ENCODE results near the gene KIF16B. TPM values are rescaled to one million over a fixed set of nuclear protein-coding genes. Genes with fewer than 3 reads are reported as not detected.

The KIF16B gene
- total and polyA plus RNA-seq, 2 donors (not counting 3 experiments of a cell fraction or from before 2014, with no cell fraction given): 2.9 to 8.8 TPM

- CTCF ChIA-PET: no interaction called here
- dilution Hi-C loops (cut with MboI; ENCODE audit: extremely low pct_ligation_motif_present, low sequenced_read_pairs): no loop called here
- no TSS peak for BruUV-seq (replicated peaks)
- no peak overlapping the region for H3K9ac ChIP-seq (replicated peaks; ENCODE audit: extremely low read depth, insufficient read depth, low read length)
- H3K4me3 ChIP-seq (replicated peaks in 1 of 3; ENCODE audit: insufficient read depth in 1 of 3, low read depth in 1 of 3, low read length in 3 of 3): no peak overlapping the region
- H3K4me2 ChIP-seq (ENCODE audit: insufficient read depth, low read length): no peak overlapping the region
- H4K20me1 ChIP-seq (replicated peaks; ENCODE audit: control insufficient read depth, extremely low read depth, insufficient read depth, low read length): no peaks in the 10 kb centered on the region
- no peak for FAIRE-seq
- no peaks in the 10 kb centered on the region for H3K9me1 ChIP-seq (replicated peaks; ENCODE audit: control insufficient read depth, extremely low read depth, insufficient read depth, low read length)
- no peak for DNase-seq (ENCODE audit: low read depth, low spot score)
- no peaks in the 10 kb centered on the region for H3K79me2 ChIP-seq (ENCODE audit: control insufficient read depth, insufficient read depth, low read length)
- H3K27ac ChIP-seq (ENCODE audit: insufficient read depth, low read depth, low read length): no peak overlapping the region
- intact Hi-C loops (cut with micrococcal nuclease): no loop called here
- H2AFZ ChIP-seq (ENCODE audit: low read depth, low read length): no peak overlapping the region
- no peaks in the 10 kb centered on the region for H3K36me3 ChIP-seq (ENCODE audit: control insufficient read depth in 2 of 2, extremely low read depth in 1 of 2, insufficient read depth in 2 of 2, low read length in 2 of 2)
- H3K27me3 ChIP-seq (ENCODE audit: control insufficient read depth in 2 of 2, insufficient read depth in 2 of 2, low read length in 2 of 2): no peaks in the 10 kb centered on the region
- H3K4me1 ChIP-seq (ENCODE audit: control insufficient read depth, extremely low read depth, insufficient read depth, low read length): no peaks in the 10 kb centered on the region
- POLR2A ChIA-PET: no interaction called here
- no peaks in the 10 kb centered on the region for H3K9me3 ChIP-seq (replicated peaks; ENCODE audit: control insufficient read depth, insufficient read depth, low read length)
- TF ChIP-seq POLR2AphosphoS5 (IDR thresholded peaks at IDR 0.05; ENCODE audit: insufficient read depth, low read depth, low read length) (no peak), EZH2 (IDR thresholded peaks at IDR 0.05; ENCODE audit: borderline replicate concordance, low read depth, low read length, severe bottlenecking) (no peak), CTCF (IDR thresholded peaks at IDR 0.05; ENCODE audit: extremely low read depth in 1 of 2, insufficient read depth in 1 of 2, low read depth in 1 of 2, low read length in 2 of 2) (no peak), MAX (IDR thresholded peaks at IDR 0.05; ENCODE audit: insufficient read depth, insufficient read length) (no peak), MYC (IDR thresholded peaks at IDR 0.05; ENCODE audit: low read depth, low read length) (no peak), FOS (IDR thresholded peaks at IDR 0.05; ENCODE audit: borderline replicate concordance, insufficient read depth, low read length) (no peak), JUN (IDR thresholded peaks at IDR 0.05; ENCODE audit: borderline replicate concordance, insufficient read depth, insufficient read length, low read depth) (no peak), GATA2 (IDR thresholded peaks at IDR 0.05; ENCODE audit: insufficient read depth, insufficient read length, low read depth, low read length) (no peak), POLR2A (IDR thresholded peaks at IDR 0.05; ENCODE audit: low read depth, low read length) (no peak)
Measured at GRCh38 chr20:16392346-16392745, 180.9 kb downstream of the KIF16B start.
